GM23248 (cell line): ENCODE data around the gene SNX32. TPM values are rescaled to one million over a fixed set of nuclear protein-coding genes. Genes with fewer than 3 reads are reported as not detected.
A peak's percentile ranks its signal among the peaks of the same experiment; 100 is the strongest.

Experiments
- DNase-seq: peaks from one replicate; pipeline ENCODE4 v3.0.0-alpha.2; 2015
- H2AFZ ChIP-seq: fragments of 200-600 bp; sonication (generic); 2 replicates; pipeline ENCODE4 v1.6.1; 2016; ENCODE audit warnings: antibody characterized with exemption
- H3F3A ChIP-seq: fragments of 200-600 bp; sonication (generic); 2 replicates; pipeline ENCODE4 v1.6.1; 2016; ENCODE audit warnings: mild to moderate bottlenecking, antibody characterized with exemption, mixed run types; ENCODE audit not compliant: insufficient read depth
- H3K27ac ChIP-seq: fragments of 200-600 bp; sonication (generic); 2 replicates; pipeline ENCODE4 v1.5.1; 2016; ENCODE audit warnings: mild to moderate bottlenecking
- H3K27me3 ChIP-seq: fragments of 200-600 bp; sonication (generic); replicated peaks from 2 replicates; pipeline ENCODE4 v1.6.1; 2016; ENCODE audit warnings: mild to moderate bottlenecking; ENCODE audit not compliant: insufficient read depth
- H3K36me3 ChIP-seq: fragments of 200-600 bp; sonication (generic); 2 replicates; pipeline ENCODE4 v1.6.1; 2016; ENCODE audit warnings: low read depth, mild to moderate bottlenecking
- H3K4me1 ChIP-seq: fragments of 200-600 bp; sonication (generic); 2 replicates; pipeline ENCODE4 v1.6.1; 2016; ENCODE audit warnings: mild to moderate bottlenecking; ENCODE audit not compliant: insufficient read depth
- H3K4me2 ChIP-seq: fragments of 200-600 bp; sonication (generic); one replicate; pipeline ENCODE4 v1.6.1; 2016; ENCODE audit warnings: mild to moderate bottlenecking; ENCODE audit not compliant: unreplicated experiment
- H3K4me3 ChIP-seq: fragments of 200-600 bp; sonication (generic); 2 replicates; pipeline ENCODE4 v1.5.1; 2016; ENCODE audit warnings: mild to moderate bottlenecking
- H3K79me2 ChIP-seq: fragments of 200-600 bp; sonication (generic); 2 replicates; pipeline ENCODE4 v1.6.1; 2016; ENCODE audit warnings: mild to moderate bottlenecking; ENCODE audit not compliant: insufficient read depth
- H3K9ac ChIP-seq: fragments of 200-600 bp; sonication (generic); 2 replicates; pipeline ENCODE4 v1.6.1; 2016; ENCODE audit warnings: mild to moderate bottlenecking
- H3K9me2 ChIP-seq: fragments of 200-600 bp; sonication (generic); 2 replicates; pipeline ENCODE4 v1.6.1; 2016; ENCODE audit warnings: mixed run types, mild to moderate bottlenecking, moderate library complexity; ENCODE audit not compliant: insufficient read depth
- H3K9me3 ChIP-seq: fragments of 200-600 bp; sonication (generic); one replicate; pipeline ENCODE4 v1.6.1; 2017; ENCODE audit warnings: low read depth
- H4K20me1 ChIP-seq: fragments of 200-600 bp; sonication (generic); 2 replicates; pipeline ENCODE4 v1.6.0; 2016; ENCODE audit not compliant: insufficient read depth
- EZH2 ChIP-seq: fragments of 200-600 bp; sonication (generic); IDR thresholded peaks from 2 replicates; pipeline ENCODE4 v1.6.1; 2018; ENCODE audit warnings: antibody characterized with exemption, mild to moderate bottlenecking; ENCODE audit not compliant: insufficient read depth, poor library complexity, severe bottlenecking
- EZH2phosphoT487 ChIP-seq: fragments of 200-600 bp; sonication (generic); IDR thresholded peaks from 2 replicates; pipeline ENCODE4 v1.6.1; 2018; ENCODE audit warnings: antibody characterized with exemption, moderate library complexity, mild to moderate bottlenecking, low read depth; ENCODE audit not compliant: insufficient read depth
- WGBS, 2 experiments: methylation state at CpG; one replicate each; pipeline ENCODE4 v1.1.6; 2015 to 2017; ENCODE audit warnings: low lambda C conversion rate in 2 of 2, low coverage in 1 of 2; ENCODE audit errors: missing lambda C conversion rate in 2 of 2; 5-methylcytosine and 5-hydroxymethylcytosine counted together
- in situ Hi-C: fragments of 300-500 bp; cut with MboI; formaldehyde crosslinking; loops from 2 replicates; pipeline ENCODE4 v1.15.0; 2020
- polyA plus RNA-seq: library from polyadenylated mRNA; unstranded; fragments of >200 nt; fragmentation: Nextera tagmentation; extraction: Ambion mirVana; gene quantifications from 2 replicates; pipeline ENCODE4 v1.2.1, GENCODE V29; 2016
- total RNA-seq: library from RNA; depleted of rRNA; stranded (reverse); fragments of >200 nt; shearing (Covaris generic); gene quantifications from 2 replicates; pipeline ENCODE4 v1.2.3, GENCODE V29; 2014

The SNX32 gene
- total and polyA plus RNA-seq, 2 experiments from 2014 or later, result 0.51 TPM; not detected in 1

DNA sequence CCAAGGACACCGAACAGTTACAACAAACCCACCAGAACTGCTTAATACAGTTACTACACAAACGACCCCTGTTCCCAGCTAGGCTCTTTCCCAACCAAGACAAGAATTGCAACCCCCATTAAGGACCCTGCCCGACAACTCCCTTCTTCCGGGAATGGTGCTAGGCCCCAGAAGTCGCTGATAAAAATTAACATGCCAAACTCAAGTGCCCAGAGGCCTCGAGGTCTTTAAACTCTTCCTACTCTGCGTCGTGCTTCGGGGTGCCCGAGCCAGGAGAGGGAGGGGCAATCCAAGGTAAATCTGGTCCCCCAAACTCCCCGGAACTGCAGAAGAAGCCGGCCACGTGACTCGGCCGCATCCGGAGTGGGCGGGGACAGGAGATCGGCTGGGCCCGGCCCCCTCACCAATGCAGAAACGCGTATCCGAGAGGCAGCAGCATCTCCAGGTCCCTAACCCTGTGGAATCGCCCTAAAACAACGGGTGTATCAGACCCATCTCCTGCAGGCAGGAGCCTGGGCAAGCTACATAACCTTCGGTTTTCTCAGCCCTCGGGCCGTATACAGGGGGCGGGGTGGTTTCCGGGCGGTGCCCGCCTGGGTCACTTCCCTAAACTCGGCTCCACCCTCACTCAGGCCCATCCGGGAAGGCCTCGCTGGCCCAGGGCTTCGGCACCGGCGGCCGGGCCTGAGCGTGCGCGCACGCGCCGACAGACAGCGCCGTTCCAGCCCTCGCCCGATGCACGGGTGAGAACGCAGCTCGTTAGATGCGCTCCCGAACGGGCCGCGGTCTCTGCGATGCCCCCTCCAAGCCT is 23.1 kb downstream of the SNX32 start:
- peak; percentile 87 for DNase-seq
- peak overlapping the region; percentile 84 for H3K9ac ChIP-seq
- no peak for TF ChIP-seq EZH2
- TF ChIP-seq EZH2phosphoT487, result no peak
- H3K9me3 ChIP-seq, result no peaks in the 10 kb centered on the region
- H2AFZ ChIP-seq, result no peak overlapping the region
- H4K20me1 ChIP-seq, result peaks cover 23% of the 10 kb centered on the region; the same call in 1 of the 2 replicates
- H3K27ac ChIP-seq, result peak overlapping the region; percentile 65
- WGBS, 2 experiments, result 0 to 1% methylated on average over 55 to 57 of the region's 57 CpGs
- peaks cover 74% of the 10 kb centered on the region for H3F3A ChIP-seq
- H3K9me2 ChIP-seq, result no peaks in the 10 kb centered on the region
- H3K79me2 ChIP-seq, result peaks cover 61% of the 10 kb centered on the region
- in situ Hi-C loops, result no loop called here
- peak overlapping the region; percentile 82 for H3K4me2 ChIP-seq
- no peaks in the 10 kb centered on the region for H3K27me3 ChIP-seq
- peaks cover 12% of the 10 kb centered on the region for H3K4me1 ChIP-seq
- peaks cover 38% of the 10 kb centered on the region for H3K36me3 ChIP-seq
- H3K4me3 ChIP-seq, result peak overlapping the region; percentile 94

DNA sequence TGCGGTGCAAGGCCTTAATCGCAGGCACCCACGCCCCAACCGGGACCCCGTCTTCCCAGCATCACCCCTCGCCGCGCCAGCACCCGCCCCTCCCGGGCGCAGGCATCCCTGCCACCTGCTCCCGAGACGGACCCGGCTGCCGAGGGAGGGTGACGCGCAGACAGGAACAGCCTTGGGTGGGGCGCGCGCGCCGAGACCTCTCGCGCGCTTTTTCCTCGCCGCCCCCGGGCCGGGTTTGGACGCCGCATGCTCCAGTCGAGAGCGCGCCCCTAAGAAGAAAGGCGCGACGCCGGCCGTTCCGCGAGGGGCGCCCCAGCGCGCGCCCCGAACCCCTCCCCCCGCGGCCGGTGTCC is 23.7 kb downstream of the SNX32 start:
- peak overlapping the region; percentile 94 for H3K4me3 ChIP-seq
- H3K27me3 ChIP-seq, result no peaks in the 10 kb centered on the region
- peak overlapping the region; percentile 65 for H3K27ac ChIP-seq
- H3K79me2 ChIP-seq, result peaks cover 67% of the 10 kb centered on the region
- DNase-seq, result peak; percentile 72
- peaks cover 38% of the 10 kb centered on the region for H3K36me3 ChIP-seq
- peaks cover 23% of the 10 kb centered on the region; the same call in 1 of the 2 replicates for H4K20me1 ChIP-seq
- 2 to 3% methylated on average over 13 to 17 of the region's 49 CpGs for WGBS, 2 experiments
- TF ChIP-seq EZH2 (no peak), EZH2phosphoT487 (no peak)
- H3K9me3 ChIP-seq, result no peaks in the 10 kb centered on the region
- H3K4me2 ChIP-seq, result peak overlapping the region; percentile 82
- in situ Hi-C loops, result no loop called here
- H3K9me2 ChIP-seq, result no peaks in the 10 kb centered on the region
- peaks cover 17% of the 10 kb centered on the region for H3K4me1 ChIP-seq
- no peak overlapping the region for H2AFZ ChIP-seq
- peak overlapping the region; percentile 84 for H3K9ac ChIP-seq
- peaks cover 72% of the 10 kb centered on the region for H3F3A ChIP-seq

DNA sequence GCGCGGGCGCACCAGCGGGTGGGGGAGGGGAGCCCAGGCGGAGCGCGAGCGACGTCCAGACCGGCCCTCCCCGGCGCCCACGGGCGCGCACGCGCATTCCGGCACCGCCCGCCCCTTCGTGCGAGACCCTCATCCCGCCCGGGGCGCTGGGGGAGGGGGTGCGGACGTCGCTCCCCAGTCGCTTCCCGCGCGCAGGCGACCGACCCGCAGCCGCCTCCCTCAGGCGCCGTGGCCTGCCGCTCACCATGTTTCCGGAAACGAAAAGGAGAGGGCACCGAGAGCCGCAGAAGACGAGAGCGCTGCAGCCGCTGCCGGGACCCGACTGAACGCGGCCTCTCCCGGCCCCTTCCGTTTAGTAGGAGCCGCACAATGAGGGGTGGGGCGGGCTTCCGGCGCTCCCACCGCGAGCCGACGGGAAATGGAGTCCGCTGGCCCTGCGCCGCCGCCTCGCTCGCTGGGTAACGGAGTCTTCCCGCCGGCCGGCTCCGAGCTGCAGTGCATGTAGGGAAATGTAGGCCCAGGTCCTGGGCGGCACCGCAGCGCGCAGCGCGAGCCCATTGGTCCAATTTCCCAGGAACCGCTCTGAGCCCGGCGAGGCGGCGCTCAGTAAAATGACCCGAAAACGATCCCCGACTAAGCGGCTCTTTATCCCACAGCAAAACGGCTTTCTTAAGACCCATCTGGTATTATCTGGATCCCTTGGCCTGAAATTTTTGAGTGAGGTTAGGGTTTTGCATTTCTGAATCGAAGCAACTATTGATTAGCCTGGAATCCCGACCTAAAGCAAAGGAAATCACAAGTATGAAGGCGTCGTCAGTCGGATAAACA is 24.3 kb downstream of the SNX32 start, which contains the start of gene CFL1:
Gene CFL1, minus strand, starts transcription at position 328 of the 828 bp plus-strand sequence. Its CDS starts 81 bp downstream, at position 247.
- Histone ChIP-seq H3K4me2 (peak within 1 kb of the TSS; percentile 94), H4K20me1 (peaks cover 23% of the 10 kb centered on the region; the same call in 1 of the 2 replicates), H3F3A (peaks cover 66% of the 10 kb centered on the region), H3K36me3 (peaks cover 35% of the 10 kb centered on the region), H3K4me3 (peak within 1 kb of the TSS; percentile 94), H3K4me1 (peaks cover 17% of the 10 kb centered on the region), H3K9me2 (no peaks in the 10 kb centered on the region), H3K27me3 (no peaks in the 10 kb centered on the region), H3K9ac (peak within 1 kb of the TSS; percentile 84), H2AFZ (peak within 1 kb of the TSS; percentile 67), H3K9me3 (no peaks in the 10 kb centered on the region), H3K79me2 (peaks cover 69% of the 10 kb centered on the region), H3K27ac (peak within 1 kb of the TSS; percentile 84)
- in situ Hi-C loops, result no loop called here
- 1 to 2% methylated on average over 60 to 71 of the region's 92 CpGs for WGBS, 2 experiments
- no peak for TF ChIP-seq EZH2phosphoT487
- no peak for TF ChIP-seq EZH2
- DNase-seq, result peak; percentile 100

DNA sequence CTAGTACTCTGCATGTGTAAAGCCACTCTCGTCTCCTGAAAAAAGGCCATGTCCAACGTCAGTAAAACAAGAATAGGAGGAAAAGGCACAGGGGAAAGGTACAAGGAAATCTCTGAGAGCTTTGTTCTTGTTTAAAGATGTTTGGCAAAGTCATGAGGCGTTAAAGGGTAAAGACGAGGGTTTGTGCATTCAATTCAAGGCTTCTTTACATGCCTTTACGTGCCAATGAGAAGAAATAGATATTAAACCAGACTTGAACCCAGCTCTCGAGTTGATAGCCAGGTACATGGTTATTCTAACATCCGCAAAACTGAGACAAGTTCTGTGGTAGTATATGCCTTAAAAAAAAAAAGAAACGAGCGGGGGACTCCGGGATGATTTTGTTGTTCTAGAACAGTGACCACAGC is 24.9 kb downstream of the SNX32 start:
- H3K4me1 ChIP-seq, result peaks cover 17% of the 10 kb centered on the region
- no peaks in the 10 kb centered on the region for H3K9me3 ChIP-seq
- peak overlapping the region; percentile 84 for H3K27ac ChIP-seq
- WGBS, 2 experiments, result 1 to 3% methylated on average over 10 of the region's 10 CpGs
- in situ Hi-C loops, result no loop called here
- H3K9me2 ChIP-seq, result no peaks in the 10 kb centered on the region
- H3K27me3 ChIP-seq, result no peaks in the 10 kb centered on the region
- H3K36me3 ChIP-seq, result peaks cover 32% of the 10 kb centered on the region
- peak overlapping the region; percentile 92 for H3K4me3 ChIP-seq
- peak overlapping the region; percentile 66 for H3K9ac ChIP-seq
- peaks cover 69% of the 10 kb centered on the region for H3K79me2 ChIP-seq
- DNase-seq, result no peak
- H3F3A ChIP-seq, result peaks cover 60% of the 10 kb centered on the region
- H3K4me2 ChIP-seq, result peak overlapping the region; percentile 94
- H2AFZ ChIP-seq, result peak overlapping the region; percentile 67
- TF ChIP-seq EZH2 (no peak), EZH2phosphoT487 (no peak)
- H4K20me1 ChIP-seq, result peaks cover 23% of the 10 kb centered on the region; the same call in 1 of the 2 replicates
